Omental fat pad (tissue), 4 donors: Measurements from ENCODE around the gene SPTBN1. TPM values are rescaled to one million over a fixed set of nuclear protein-coding genes. Genes with fewer than 3 reads are reported as not detected.

ENCODE experiments used
- ATAC-seq: fragments of 150-250 bp; one replicate; pipeline ENCODE4 v1.9.1; 2016; ENCODE audit warnings: mild to moderate bottlenecking, moderate library complexity; ENCODE audit not compliant: low FRiP score
- DNase-seq: peaks from one replicate; pipeline ENCODE4 v3.0.0-alpha.2; 2019; ENCODE audit warnings: low spot score
- CTCF ChIP-seq, 3 donors: fragments of 450-650 bp; IDR thresholded peaks; one replicate each; pipeline ENCODE4 v1.5.1; 2016 to 2017; ENCODE audit warnings: antibody characterized with exemption in 3 of 3, mild to moderate bottlenecking in 3 of 3, moderate library complexity in 2 of 3
- total RNA-seq, 4 donors: library from RNA; depleted of rRNA; stranded (reverse); fragments of >200 nt; gene quantifications; one replicate each; pipeline ENCODE4 v1.1.0, GENCODE V29; 2016

The SPTBN1 gene
- total RNA-seq, 4 donors from 2014 or later = 681 to 1,046 (median 964) TPM

DNA sequence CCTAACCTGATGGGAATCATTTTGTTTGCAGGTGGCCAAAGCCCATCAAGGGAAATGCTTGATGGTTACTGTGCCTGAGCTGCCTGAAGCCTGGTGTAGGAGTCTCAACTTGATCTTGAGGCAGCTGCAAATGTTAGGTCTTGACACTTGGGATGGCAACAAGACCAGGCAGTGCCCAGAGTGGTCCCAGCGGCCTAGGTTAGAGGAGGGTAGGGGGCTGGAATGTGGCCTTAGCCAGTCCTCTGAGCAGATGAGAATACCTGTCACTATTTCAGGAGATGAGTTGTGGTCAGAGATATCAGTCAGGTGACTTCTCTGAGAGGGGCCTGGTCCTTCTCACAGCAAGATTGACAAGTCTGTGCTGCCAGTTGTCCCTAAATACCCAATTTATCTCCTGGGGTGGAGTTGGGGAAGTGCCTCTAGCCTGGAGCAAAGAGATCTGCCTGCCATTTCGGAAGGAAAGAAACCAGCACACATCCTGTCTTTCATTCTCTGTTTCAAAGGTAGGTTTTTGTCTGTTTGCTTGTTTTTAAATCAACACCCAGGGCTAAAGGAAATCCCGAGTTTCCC is 13.4 kb downstream of the SPTBN1 start:
- no peak for TF ChIP-seq CTCF (IDR thresholded peaks at IDR 0.05)
- DNase-seq = no peak

DNA sequence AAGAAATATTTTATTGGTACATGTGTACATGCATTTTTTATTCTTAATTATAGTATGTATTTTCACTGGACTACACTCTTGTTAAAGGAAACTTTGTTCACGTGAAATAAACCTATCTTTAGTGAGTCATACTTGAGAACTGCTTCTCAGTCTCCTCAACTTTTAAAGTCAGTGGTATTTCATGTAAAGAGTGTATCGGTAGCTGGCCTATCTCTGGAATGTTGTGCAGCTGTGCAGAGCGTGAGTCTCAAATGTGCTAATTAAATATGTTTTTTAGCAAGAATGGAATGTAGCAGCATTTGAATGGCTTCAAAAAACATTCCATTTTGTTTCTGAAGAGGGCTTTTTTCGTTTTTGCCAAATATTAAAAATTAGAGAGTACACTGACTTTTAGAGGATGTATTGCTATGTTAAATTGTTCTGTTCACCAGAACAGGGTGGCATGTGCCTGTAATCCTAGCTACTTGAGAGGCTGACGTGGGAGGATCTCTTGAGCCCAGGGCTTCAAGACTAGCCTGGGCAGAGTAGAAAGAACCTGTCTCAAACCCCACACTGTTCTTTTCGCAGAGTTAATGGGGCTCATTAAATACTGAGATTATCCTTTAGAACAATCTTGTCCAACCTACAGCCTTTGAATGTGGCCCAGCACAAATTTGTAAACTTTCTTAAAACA is 14.3 kb downstream of the SPTBN1 start:
- no peak for DNase-seq
- ATAC-seq = peak; percentile 80
- no peak for TF ChIP-seq CTCF (IDR thresholded peaks at IDR 0.05)

More for the DNA sequence above, 13.4 kb downstream of the SPTBN1 start:
- ATAC-seq = no peak

DNA sequence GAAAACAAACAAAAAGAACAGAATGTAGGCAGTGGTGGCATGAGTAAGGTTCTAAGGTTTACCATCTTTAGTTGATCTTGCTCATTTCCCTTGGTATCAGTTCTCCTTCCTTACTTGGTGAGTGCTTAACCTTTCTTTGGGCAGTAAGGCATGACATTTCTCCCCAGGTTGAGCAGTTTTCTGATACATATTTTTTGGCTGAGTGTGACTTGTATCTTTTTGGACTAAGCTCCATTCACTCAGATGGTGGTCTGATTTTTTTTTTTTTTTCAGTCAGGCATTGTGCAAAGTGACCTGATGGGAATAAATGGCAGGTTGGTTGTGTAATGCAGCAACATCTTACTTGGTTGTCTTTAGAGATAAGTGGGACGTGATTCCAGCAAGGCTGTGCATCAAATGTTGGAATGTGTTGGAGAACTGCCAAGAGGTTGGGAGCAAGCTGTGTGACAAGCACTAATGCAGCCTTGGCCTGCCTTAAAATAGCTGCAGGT is 15.1 kb downstream of the SPTBN1 start:
- no peak for TF ChIP-seq CTCF (IDR thresholded peaks at IDR 0.05)
- DNase-seq (no peak), ATAC-seq (peak; percentile 32)

GRCh38 chr2:54473851-54474250 is 17.7 kb downstream of the SPTBN1 start:
- TF ChIP-seq CTCF (IDR thresholded peaks at IDR 0.05) = no peak
- no peak for ATAC-seq
- DNase-seq = no peak

- TF ChIP-seq CTCF (IDR thresholded peaks at IDR 0.05) = no peak
- ATAC-seq = no peak
- no peak for DNase-seq
Measured at GRCh38 chr2:54475285-54475684, 19.2 kb downstream of the SPTBN1 start.

DNA sequence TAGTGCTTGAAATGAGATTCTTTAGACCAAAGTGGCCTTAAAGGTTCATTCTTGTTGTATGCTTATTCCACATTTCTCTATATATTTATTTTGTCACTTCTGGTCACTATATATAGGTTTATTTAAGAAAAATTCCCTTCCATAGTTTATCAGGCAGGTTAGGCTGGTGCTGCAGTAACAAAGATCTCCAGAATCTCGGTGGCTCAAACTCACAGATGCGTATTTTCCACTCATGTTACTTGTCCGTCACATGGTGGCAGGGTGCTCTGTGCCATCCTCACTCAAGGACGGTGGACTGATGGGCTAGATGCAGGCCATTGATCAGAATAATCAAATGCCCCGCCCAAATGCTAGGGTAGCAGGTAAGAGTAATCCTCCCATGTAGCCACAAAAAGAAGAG is 19.8 kb downstream of the SPTBN1 start:
- TF ChIP-seq CTCF (IDR thresholded peaks at IDR 0.05) = no peak
- ATAC-seq (no peak), DNase-seq (no peak)

- DNase-seq (no peak), ATAC-seq (no peak)
- TF ChIP-seq CTCF (IDR thresholded peaks at IDR 0.05) = no peak
Measured at GRCh38 chr2:54476852-54477251, 20.7 kb downstream of the SPTBN1 start.
